K562 (cell line): ENCODE measurements around the gene GIMAP8. TPM values are rescaled to one million over a fixed set of nuclear protein-coding genes. Genes with fewer than 3 reads are reported as not detected.

Experiments
- ATAC-seq: fragments of 200-7000 bp; cut with Tn5 transposase; 3 replicates; pipeline ENCODE4 v1.9.1; 2020; ENCODE audit warnings: moderate library complexity
- BruUV-seq: library from RNA; stranded (reverse); fragments of 400-500 nt; replicated peaks from 2 replicates; lab custom pipeline; 2021; lab: Mats Ljungman, UMichigan
- CTCF ChIA-PET: fragments of 300-600 bp; formaldehyde crosslinking; extraction: SDS; loops from one replicate; lab custom pipeline; 2021; ENCODE audit warnings: low intra/inter-chr PET ratio; lab: Yijun Ruan, JAX
- POLR2A ChIA-PET: fragments of 300-600, 350-650 bp; sonication (Branson Sonifier 250); formaldehyde crosslinking; extraction: SDS; loops from one replicate; lab custom pipeline; 2021; ENCODE audit warnings: antibody characterized with exemption, inconsistent platforms; lab: Yijun Ruan, JAX
- DNase-seq, 4 experiments: peaks; one replicate each; pipeline versions ENCODE4 v3.0.0 to v3.0.0-alpha.2; 2011 to 2018; ENCODE audit warnings: low spot score in 3 of 4, mixed read lengths in 3 of 4; ENCODE audit errors: extremely low read depth in 1 of 4
- FAIRE-seq: peaks from 2 replicates; lab custom pipeline; 2011; peaks lifted over from hg19 to GRCh38; lab: Jason Lieb, UNC
- H2AFZ ChIP-seq: 2 replicates; pipeline ENCODE4 v1.6.0; 2011; ENCODE audit warnings: low read depth, low read length, control low read depth, inconsistent platforms
- H3K27ac ChIP-seq: fragments of 200-600 bp; 3 replicates; pipeline ENCODE4 v1.8.0; 2011; ENCODE audit warnings: low read depth, mild to moderate bottlenecking, control low read depth, inconsistent platforms, low read length, moderate library complexity, mixed read lengths; ENCODE audit errors: extremely low read depth
- H3K27me3 ChIP-seq, 2 experiments: fragments of 300-600 bp in 1 of 2; 2 replicates in 1 of 2; 3 replicates in 1 of 2; pipeline versions ENCODE4 v1.6.0 to v1.8.0; 2011; ENCODE audit warnings: inconsistent platforms in 2 of 2, low read length in 2 of 2, mild to moderate bottlenecking in 1 of 2, mixed read lengths in 1 of 2, moderate library complexity in 1 of 2; ENCODE audit not compliant: control insufficient read depth in 2 of 2, insufficient read depth in 2 of 2
- H3K36me3 ChIP-seq: fragments of 300-600 bp; 3 replicates; pipeline ENCODE4 v1.8.0; 2011; ENCODE audit warnings: mild to moderate bottlenecking, low read length, inconsistent platforms; ENCODE audit not compliant: control insufficient read depth, insufficient read depth
- H3K4me1 ChIP-seq, 2 experiments: fragments of 200-600 bp in 1 of 2; replicated peaks in 1 of 2; 2 replicates in 1 of 2; 3 replicates in 1 of 2; pipeline versions ENCODE4 v1.5.1 to v1.8.0; 2011; ENCODE audit warnings: inconsistent platforms in 2 of 2, low read length in 2 of 2, mild to moderate bottlenecking in 1 of 2, mixed read lengths in 1 of 2, moderate library complexity in 1 of 2; ENCODE audit not compliant: control insufficient read depth in 2 of 2, insufficient read depth in 2 of 2
- H3K4me2 ChIP-seq: 2 replicates; pipeline ENCODE4 v1.6.1; 2011; ENCODE audit warnings: low read length, control low read depth, inconsistent platforms, mixed read lengths; ENCODE audit not compliant: insufficient read depth
- H3K4me3 ChIP-seq: fragments of 200-600 bp; sonication (generic), shearing (Covaris generic); 2 replicates; pipeline ENCODE4 v1.5.1; 2016; ENCODE audit warnings: control low read depth, inconsistent platforms
- H3K79me2 ChIP-seq: fragments of 200-600 bp; 3 replicates; pipeline ENCODE4 v1.8.0; 2011; ENCODE audit warnings: low read length, inconsistent platforms; ENCODE audit not compliant: control insufficient read depth, insufficient read depth
- H3K9ac ChIP-seq, 2 experiments: 2 replicates each; pipeline versions ENCODE4 v1.6.0 to v1.6.1; 2011; ENCODE audit warnings: low read depth in 2 of 2, low read length in 2 of 2, control low read depth in 1 of 2, inconsistent platforms in 1 of 2, mild to moderate bottlenecking in 1 of 2, mixed read lengths in 1 of 2; ENCODE audit not compliant: insufficient read depth in 1 of 2
- H3K9me1 ChIP-seq: one replicate; pipeline ENCODE4 v1.6.0; 2011; ENCODE audit warnings: inconsistent platforms, mild to moderate bottlenecking, low read length, moderate library complexity; ENCODE audit not compliant: control insufficient read depth, insufficient read depth
- H3K9me3 ChIP-seq: replicated peaks from 2 replicates; pipeline ENCODE4 v1.5.1; 2011; ENCODE audit warnings: low read depth, low read length, inconsistent platforms; ENCODE audit not compliant: control insufficient read depth, insufficient read depth
- H4K20me1 ChIP-seq: replicated peaks from 2 replicates; pipeline ENCODE4 v1.6.1; 2011; ENCODE audit warnings: low read length, inconsistent platforms, mixed read lengths; ENCODE audit not compliant: control insufficient read depth, insufficient read depth
- ATF4 ChIP-seq: fragments of 450-650 bp; formaldehyde crosslinking; IDR thresholded peaks from 2 replicates; pipeline ENCODE4 v1.4.0; 2022; ENCODE audit warnings: mild to moderate bottlenecking, moderate library complexity
- FOXP1 ChIP-seq: sonication (generic); formaldehyde crosslinking; IDR thresholded peaks from 2 replicates; pipeline ENCODE4 v1.8.0; 2022; ENCODE audit warnings: mild to moderate bottlenecking, missing genetic modification reagents
- MYBL2 ChIP-seq, 2 experiments: fragments of 450-650 bp in 1 of 2; sonication (generic) in 1 of 2; formaldehyde crosslinking in 1 of 2; IDR thresholded peaks; 2 replicates each; pipeline versions ENCODE4 v1.6.1 to v1.8.1; 2017 to 2022; ENCODE audit warnings: borderline replicate concordance in 1 of 2, inconsistent platforms in 1 of 2, low read depth in 1 of 2, mild to moderate bottlenecking in 1 of 2, missing genetic modification reagents in 1 of 2, moderate library complexity in 1 of 2
- RREB1 ChIP-seq: fragments of 250-450 bp; sonication (Bioruptor Pico); IDR thresholded peaks from 2 replicates; pipeline ENCODE4 v1.4.0; 2020
- ZC3H4 ChIP-seq: sonication (generic); formaldehyde crosslinking; IDR thresholded peaks from 2 replicates; pipeline ENCODE4 v1.9.0; 2021; ENCODE audit warnings: missing genetic modification reagents, borderline replicate concordance
- WGBS: fragments of 100-300 bp; shearing (Covaris generic); methylation state at CpG from one replicate; pipeline ENCODE4 v1.1.6; 2016; ENCODE audit warnings: low coverage, mixed read lengths; ENCODE audit not compliant: insufficient coverage; ENCODE audit errors: missing lambda C conversion rate; 5-methylcytosine and 5-hydroxymethylcytosine counted together
- in situ Hi-C: fragments of 300-500 bp; cut with MboI; formaldehyde crosslinking; loops from 4 replicates; pipeline ENCODE4 v1.15.0; 2018; ENCODE audit warnings: inconsistent platforms, mixed read lengths
- intact Hi-C: fragments of 100-400 bp; cut with micrococcal nuclease; formaldehyde crosslinking; loops from 2 replicates; pipeline ENCODE4 v1.14.2; 2022
- polyA plus RNA-seq, 8 experiments: library from polyadenylated mRNA; depleted of rRNA in 4 of 8; stranded (reverse) in 5 of 8; unstranded in 3 of 8; fragments of >200 nt; fragmentation: Nextera tagmentation in 2 of 8; fragmentation: Illumina TruSeq in 1 of 8; extraction: Ambion mirVana in 2 of 8; extraction: Trizol in 1 of 8; gene quantifications; 2 replicates each; pipeline versions ENCODE4 v1.2.1 to v1.2.3, GENCODE V29; 2011 to 2014; ENCODE audit warnings: inconsistent platforms in 1 of 8, missing spikeins in 1 of 8
- total RNA-seq, 7 experiments: library from RNA; depleted of rRNA in 6 of 7; stranded (reverse); fragments of >200 nt in 6 of 7; fragmentation: Illumina TruSeq in 2 of 7; extraction: Trizol in 2 of 7; gene quantifications; 2 replicates each; pipeline versions ENCODE4 v1.2.1 to v1.2.3, GENCODE V29; 2011 to 2021; ENCODE audit warnings: low replicate concordance in 1 of 7
- TF ChIP-seq, protein P1 (sequence below): sonication (generic); formaldehyde crosslinking; IDR thresholded peaks from 2 replicates; pipeline ENCODE4 v1.9.0; 2022; ENCODE audit warnings: mild to moderate bottlenecking, missing genetic modification reagents
- TF ChIP-seq, protein P2 (sequence below): sonication (generic); formaldehyde crosslinking; IDR thresholded peaks from 2 replicates; pipeline ENCODE4 v1.8.0; 2022; ENCODE audit warnings: mild to moderate bottlenecking, missing genetic modification reagents

Gene GIMAP8
- total and polyA plus RNA-seq, 9 of the 15 experiments (the other 6 are each of a cell fraction or from before 2014, with no cell fraction given), result not detected

DNA sequence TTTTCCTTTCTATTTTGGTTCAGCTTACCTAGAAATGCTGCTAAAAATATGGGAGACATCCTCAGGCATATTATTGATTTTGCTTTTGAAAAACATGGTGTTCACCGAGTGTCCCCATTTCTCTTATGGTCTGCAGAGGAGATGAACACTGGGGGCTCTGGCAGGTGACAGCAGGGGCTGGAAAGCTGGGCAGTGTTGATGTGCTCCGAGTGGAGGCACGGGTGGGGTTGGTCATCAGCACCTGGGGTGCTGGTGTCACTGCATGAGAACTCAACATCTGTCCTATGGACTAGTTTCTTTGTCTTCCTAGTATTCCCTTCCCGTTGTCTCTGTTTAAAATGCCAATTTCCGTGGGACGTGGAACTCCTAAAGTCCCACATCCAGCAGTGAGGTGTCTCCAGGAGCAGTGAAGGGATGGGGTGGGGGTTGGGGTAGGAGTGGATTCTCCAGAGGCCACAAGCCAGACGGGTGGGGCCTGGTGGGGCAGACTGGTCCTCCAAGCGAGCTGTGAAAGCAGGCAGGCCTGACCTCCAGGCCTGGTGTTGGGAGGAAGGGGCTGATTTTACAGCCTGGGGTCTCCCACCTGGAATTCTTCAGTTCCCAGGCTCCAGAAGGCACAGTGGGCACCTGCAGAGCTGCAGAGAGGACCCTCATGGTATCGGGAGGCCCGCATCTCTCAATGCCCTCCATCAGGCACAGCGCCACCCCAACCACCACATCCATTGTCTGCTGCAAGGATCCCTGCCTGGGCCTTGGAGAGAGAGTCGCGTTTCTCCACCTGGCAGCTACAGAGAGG, 46.9 kb upstream of the GIMAP8 start:
- Histone ChIP-seq H3K4me2 (peak overlapping the region; percentile 82; the same call in 1 of the 2 replicates), H3K27me3 (no peaks in the 10 kb centered on the region), H3K36me3 (peaks cover 13% of the 10 kb centered on the region; the same call in 2 of the 3 replicates), H3K9me3 (no peaks in the 10 kb centered on the region), H3K79me2 (peaks cover 23% of the 10 kb centered on the region; the same call in 2 of the 3 replicates), H3K27ac (peak overlapping the region; percentile 95), H3K9ac (peak overlapping the region; percentile 91 to 94), H3K4me1 (peaks cover 66 to 86% of the 10 kb centered on the region in 2 experiments), H3K4me3 (no peak overlapping the region), H4K20me1 (no peaks in the 10 kb centered on the region), H2AFZ (peak overlapping the region; percentile 93), H3K9me1 (peaks cover 10% of the 10 kb centered on the region)
- FAIRE-seq (no peak), ATAC-seq (no peak), DNase-seq (peak in 2 of 4 experiments; percentile 18 to 39)
- no TSS peak for BruUV-seq
- CTCF ChIA-PET, result no interaction called here
- POLR2A ChIA-PET, result interaction anchor here (0.6 to 3.7 kb wide), 16 partner anchors 10 to 633 kb away, joined by 3 to 20 read pairs (median 4); partner anchors contain the start of gene REPIN1
- in situ Hi-C loops, result no loop called here
- intact Hi-C loops, result loop anchor here (2.0 kb wide), 1 partner anchor 25 kb away; the partner anchor contains the start of gene ZNF775
- 73% methylated on average over 13 of the region's 13 CpGs for WGBS
- TF ChIP-seq, protein P1, sequence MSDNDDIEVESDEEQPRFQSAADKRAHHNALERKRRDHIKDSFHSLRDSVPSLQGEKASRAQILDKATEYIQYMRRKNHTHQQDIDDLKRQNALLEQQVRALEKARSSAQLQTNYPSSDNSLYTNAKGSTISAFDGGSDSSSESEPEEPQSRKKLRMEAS (CRISPR knock-in tag), result peak; percentile 58; the same call in 1 of the 2 replicates
- no peak for TF ChIP-seq MYBL2 (IDR thresholded peaks at IDR 0.05; ENCODE audit: low read depth)
- no peak for TF ChIP-seq MYBL2 (CRISPR knock-in tag; IDR thresholded peaks at IDR 0.05; ENCODE audit: borderline replicate concordance)
- TF ChIP-seq RREB1 (CRISPR knock-in tag), result 0 out of 2 replicates have a peak, but pooled peaks have one; percentile 15
- TF ChIP-seq, protein P2, sequence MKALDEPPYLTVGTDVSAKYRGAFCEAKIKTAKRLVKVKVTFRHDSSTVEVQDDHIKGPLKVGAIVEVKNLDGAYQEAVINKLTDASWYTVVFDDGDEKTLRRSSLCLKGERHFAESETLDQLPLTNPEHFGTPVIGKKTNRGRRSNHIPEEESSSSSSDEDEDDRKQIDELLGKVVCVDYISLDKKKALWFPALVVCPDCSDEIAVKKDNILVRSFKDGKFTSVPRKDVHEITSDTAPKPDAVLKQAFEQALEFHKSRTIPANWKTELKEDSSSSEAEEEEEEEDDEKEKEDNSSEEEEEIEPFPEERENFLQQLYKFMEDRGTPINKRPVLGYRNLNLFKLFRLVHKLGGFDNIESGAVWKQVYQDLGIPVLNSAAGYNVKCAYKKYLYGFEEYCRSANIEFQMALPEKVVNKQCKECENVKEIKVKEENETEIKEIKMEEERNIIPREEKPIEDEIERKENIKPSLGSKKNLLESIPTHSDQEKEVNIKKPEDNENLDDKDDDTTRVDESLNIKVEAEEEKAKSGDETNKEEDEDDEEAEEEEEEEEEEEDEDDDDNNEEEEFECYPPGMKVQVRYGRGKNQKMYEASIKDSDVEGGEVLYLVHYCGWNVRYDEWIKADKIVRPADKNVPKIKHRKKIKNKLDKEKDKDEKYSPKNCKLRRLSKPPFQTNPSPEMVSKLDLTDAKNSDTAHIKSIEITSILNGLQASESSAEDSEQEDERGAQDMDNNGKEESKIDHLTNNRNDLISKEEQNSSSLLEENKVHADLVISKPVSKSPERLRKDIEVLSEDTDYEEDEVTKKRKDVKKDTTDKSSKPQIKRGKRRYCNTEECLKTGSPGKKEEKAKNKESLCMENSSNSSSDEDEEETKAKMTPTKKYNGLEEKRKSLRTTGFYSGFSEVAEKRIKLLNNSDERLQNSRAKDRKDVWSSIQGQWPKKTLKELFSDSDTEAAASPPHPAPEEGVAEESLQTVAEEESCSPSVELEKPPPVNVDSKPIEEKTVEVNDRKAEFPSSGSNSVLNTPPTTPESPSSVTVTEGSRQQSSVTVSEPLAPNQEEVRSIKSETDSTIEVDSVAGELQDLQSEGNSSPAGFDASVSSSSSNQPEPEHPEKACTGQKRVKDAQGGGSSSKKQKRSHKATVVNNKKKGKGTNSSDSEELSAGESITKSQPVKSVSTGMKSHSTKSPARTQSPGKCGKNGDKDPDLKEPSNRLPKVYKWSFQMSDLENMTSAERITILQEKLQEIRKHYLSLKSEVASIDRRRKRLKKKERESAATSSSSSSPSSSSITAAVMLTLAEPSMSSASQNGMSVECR, result peak; percentile 40; the same call in 1 of the 2 replicates
- peak; percentile 69; the same call in 1 of the 2 replicates for TF ChIP-seq FOXP1 (CRISPR knock-in tag)
- TF ChIP-seq ZC3H4 (CRISPR knock-in tag), result peak; percentile 87; the same call in 1 of the 2 replicates
- TF ChIP-seq ATF4 (CRISPR knock-in tag), result no peak
